ENCODE data around the gene EAF1.
A peak's percentile ranks its signal among the peaks of the same experiment; 100 is the strongest.
"Not testable (repeated sequence)": the region's sequence is repeated elsewhere in the genome, so short reads cannot be mapped to it uniquely, and the experiment has no call there.

The EAF1 gene

DNA sequence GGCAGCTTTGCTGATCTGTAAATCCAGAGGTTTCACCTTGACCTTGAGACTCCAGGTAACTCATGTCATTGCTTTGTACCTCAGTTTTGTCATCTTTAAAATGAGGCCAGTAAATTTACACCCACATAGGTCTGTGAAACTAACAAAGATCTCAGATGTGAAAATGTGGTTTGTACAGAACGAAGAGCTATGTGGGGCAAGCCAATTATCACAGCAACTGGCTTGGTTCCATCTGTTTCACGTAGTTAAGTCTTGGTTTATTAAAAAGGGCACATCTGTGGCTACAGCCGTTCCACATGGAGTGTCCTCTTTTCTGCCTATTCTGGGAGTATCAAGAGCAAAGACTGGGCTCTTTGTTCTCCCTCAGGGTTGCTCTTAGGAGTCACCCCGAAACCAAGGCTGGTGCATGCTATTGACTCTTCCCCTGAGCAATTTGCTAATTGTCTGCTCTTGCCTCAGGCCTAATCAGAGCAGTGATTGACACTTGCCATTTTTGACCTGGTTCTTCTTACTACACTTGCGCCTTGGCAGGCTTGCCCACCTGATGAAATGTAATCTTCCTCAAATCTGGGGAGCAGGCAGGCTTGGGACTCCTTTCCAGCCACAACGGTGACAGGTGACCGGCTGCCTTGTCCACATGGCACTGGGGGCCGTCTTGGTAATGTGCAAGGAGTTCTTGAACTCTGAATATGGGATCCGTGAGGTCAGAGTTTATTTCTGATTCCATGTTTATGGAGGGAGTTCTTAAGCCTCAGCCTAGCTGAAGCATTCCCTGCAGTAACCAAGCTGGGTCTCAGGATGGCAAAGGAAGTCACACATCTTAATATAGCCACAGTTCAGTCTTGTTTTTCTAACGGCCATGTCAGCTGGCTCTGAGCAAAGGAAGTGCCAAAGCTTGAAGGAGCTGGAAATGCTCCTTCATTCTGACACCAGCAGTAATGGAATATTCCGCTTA lies 40.1 kb downstream of the EAF1 start:
- Mint-ChIP-seq H3K27me3 (ENCODE audit: low read depth) (peaks cover 4% of the 10 kb centered on the region), H3K4me1 (ENCODE audit: low read depth) (peaks cover 4% of the 10 kb centered on the region), H3K27ac (no peak overlapping the region), H3K36me3 (ENCODE audit: low read depth) (no peaks in the 10 kb centered on the region), H3K4me3 (no peak overlapping the region), H3K9me3 (no peaks in the 10 kb centered on the region)
- no peak for DNase-seq (ENCODE audit: low spot score)

DNA sequence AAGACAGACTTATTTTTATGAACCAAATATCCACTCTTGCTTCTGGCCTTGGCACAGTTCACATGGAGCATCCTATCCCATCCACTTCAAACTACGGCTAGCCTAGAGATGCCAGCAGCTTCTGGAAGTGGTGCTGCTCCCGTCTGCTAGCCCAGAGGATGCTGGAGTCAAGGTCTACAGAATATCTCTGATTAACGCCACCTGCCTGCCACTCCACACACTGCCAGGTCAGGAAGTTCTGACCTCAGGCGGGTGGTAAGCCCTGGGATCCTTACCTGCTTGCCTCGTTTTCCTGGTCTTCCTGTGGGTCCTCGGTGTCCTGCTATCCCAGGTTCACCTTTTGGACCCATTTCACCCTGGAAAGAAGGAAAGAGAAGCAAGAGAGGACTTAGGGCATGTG lies 42.9 kb downstream of the EAF1 start:
- H3K36me3 Mint-ChIP-seq (ENCODE audit: low read depth), result no peaks in the 10 kb centered on the region
- peaks cover 1% of the 10 kb centered on the region for H3K4me1 Mint-ChIP-seq (ENCODE audit: low read depth)
- no peaks in the 10 kb centered on the region for H3K9me3 Mint-ChIP-seq
- no peak overlapping the region for H3K4me3 Mint-ChIP-seq
- peak overlapping the region; percentile 37 for H3K27ac Mint-ChIP-seq
- no peak for DNase-seq (ENCODE audit: low spot score)
- peaks cover 4% of the 10 kb centered on the region for H3K27me3 Mint-ChIP-seq (ENCODE audit: low read depth)

DNA sequence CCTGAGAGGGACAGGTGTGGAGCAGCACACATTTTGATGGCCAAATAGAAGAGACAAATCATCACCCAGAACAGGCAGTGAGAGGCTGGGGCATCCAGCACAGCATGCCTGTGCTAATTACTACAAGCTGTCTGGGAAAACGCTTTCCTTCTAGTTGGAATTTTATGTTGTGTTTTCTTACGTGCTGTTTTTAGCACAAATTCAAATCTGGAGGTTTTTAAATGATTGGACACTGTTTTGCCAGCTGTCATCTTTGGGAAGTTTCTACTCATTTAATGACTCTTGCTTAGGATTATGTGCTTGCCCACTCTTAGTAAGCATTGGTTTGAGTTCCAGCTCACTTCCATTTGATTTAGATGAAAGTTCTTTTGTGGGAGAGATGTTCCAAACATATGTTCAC lies 43.5 kb downstream of the EAF1 start:
- Mint-ChIP-seq H3K4me1 (ENCODE audit: low read depth) (peaks cover 1% of the 10 kb centered on the region), H3K27ac (no peak overlapping the region), H3K27me3 (ENCODE audit: low read depth) (peaks cover 4% of the 10 kb centered on the region), H3K4me3 (no peak overlapping the region), H3K9me3 (no peaks in the 10 kb centered on the region), H3K36me3 (ENCODE audit: low read depth) (no peaks in the 10 kb centered on the region)
- no peak for DNase-seq (ENCODE audit: low spot score)

DNA sequence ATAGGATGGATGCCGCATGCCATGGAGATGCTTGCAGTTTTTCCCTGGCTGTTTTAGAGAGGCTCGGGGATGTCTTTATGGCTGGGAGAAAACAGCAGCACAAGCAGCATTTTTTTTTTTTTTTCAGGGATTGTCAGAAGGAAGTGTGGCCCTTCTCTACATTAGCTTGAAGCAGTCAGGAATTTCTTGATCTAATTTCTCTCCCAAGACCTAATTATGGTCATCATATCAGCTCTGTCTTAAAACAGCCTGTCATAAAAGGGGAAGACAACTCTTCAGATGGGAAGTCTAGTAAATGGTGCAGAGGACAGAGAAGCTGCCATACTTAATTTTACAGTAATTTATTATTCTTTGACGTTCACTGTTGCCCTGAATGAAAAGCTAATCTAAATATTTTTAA lies 44.5 kb downstream of the EAF1 start:
- Mint-ChIP-seq H3K27ac (no peak overlapping the region), H3K4me1 (ENCODE audit: low read depth) (peaks cover 1% of the 10 kb centered on the region), H3K4me3 (no peak overlapping the region), H3K27me3 (ENCODE audit: low read depth) (peaks cover 4% of the 10 kb centered on the region), H3K36me3 (ENCODE audit: low read depth) (no peaks in the 10 kb centered on the region), H3K9me3 (no peaks in the 10 kb centered on the region)
- no peak for DNase-seq (ENCODE audit: low spot score)

DNA sequence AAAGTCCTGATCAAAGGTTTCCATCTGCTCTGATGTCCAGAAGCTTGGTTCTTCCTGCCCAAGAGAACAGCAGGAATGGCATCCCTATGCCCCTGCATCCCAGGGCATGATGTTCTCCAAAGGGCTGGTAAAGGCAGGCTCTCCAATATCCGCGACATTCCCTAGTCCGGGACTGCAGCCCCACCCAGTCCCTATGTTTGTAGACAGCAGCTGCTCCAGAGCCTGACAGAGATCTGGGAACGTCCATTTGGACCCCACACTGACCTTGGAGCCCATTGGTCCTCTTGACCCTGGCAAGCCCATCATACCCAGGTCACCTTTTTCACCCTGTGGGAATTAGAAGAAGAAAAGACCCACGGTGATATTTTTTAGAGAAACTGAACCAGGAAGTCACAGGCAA lies 47.8 kb downstream of the EAF1 start:
- Mint-ChIP-seq H3K27me3 (ENCODE audit: low read depth) (peaks cover 4% of the 10 kb centered on the region), H3K4me3 (no peak overlapping the region), H3K36me3 (ENCODE audit: low read depth) (no peaks in the 10 kb centered on the region), H3K4me1 (ENCODE audit: low read depth) (no peaks in the 10 kb centered on the region), H3K9me3 (no peaks in the 10 kb centered on the region), H3K27ac (no peak overlapping the region)
- no peak for DNase-seq (ENCODE audit: low spot score)

DNA sequence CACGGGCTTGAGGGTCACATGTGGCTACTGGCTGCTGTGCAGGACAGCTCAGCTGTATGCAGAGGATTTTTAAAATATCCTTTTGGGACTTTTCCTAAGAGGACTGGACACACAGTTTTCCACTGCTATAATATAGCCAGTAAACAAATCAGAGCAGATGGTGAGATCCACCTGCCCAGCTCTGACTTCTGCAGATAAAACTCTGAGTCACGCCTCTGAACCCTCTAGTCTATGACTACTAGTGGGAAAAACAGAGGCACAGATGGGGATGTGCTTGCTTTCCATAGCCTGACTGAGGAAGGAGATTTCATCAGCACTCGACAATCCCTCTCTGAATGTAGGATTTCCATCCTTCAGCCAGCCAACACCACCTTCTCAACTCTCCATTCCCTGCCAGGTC lies 49.0 kb downstream of the EAF1 start:
- Mint-ChIP-seq H3K27ac (no peak overlapping the region), H3K4me1 (ENCODE audit: low read depth) (no peaks in the 10 kb centered on the region), H3K4me3 (no peak overlapping the region), H3K36me3 (ENCODE audit: low read depth) (no peaks in the 10 kb centered on the region), H3K9me3 (no peaks in the 10 kb centered on the region), H3K27me3 (ENCODE audit: low read depth) (peaks cover 2% of the 10 kb centered on the region)
- no peak for DNase-seq (ENCODE audit: low spot score)

DNA sequence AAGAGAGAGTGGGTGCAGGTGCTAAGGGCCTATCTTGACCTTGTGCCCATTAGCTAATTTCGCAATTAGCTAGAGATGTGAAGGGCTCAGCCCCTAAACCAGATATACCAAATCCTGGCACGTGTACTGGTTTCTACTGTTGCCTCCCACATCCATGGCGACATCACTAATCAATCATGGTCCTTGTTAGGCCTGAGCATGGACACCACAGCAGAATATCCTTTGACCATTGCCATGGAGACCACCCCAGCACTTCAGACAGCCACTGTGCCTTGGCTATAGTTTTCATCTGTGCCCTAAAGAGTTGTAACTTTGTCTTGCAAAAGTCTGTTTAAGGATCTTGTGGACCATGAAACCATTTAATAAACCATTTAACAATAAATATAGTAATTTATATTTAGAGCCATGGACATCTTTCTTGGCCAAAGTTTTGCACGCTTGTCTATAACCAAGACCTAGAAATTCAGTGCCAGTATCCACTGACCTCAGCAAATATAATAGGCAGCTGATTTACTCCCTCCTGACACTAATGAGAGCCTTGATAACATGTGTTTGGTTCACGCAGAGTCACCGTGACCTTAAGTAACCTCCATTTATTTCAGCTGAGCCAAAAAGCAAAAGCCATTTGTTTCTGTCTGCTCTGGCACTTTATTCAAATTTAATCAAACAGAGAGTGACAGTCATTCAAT lies 50.7 kb downstream of the EAF1 start:
- peaks cover 14% of the 10 kb centered on the region for H3K27me3 Mint-ChIP-seq (ENCODE audit: low read depth)
- H3K4me1 Mint-ChIP-seq (ENCODE audit: low read depth), result no peaks in the 10 kb centered on the region
- no peak for DNase-seq (ENCODE audit: low spot score)
- H3K9me3 Mint-ChIP-seq, result no peaks in the 10 kb centered on the region
- no peaks in the 10 kb centered on the region for H3K36me3 Mint-ChIP-seq (ENCODE audit: low read depth)
- H3K4me3 Mint-ChIP-seq, result no peak overlapping the region
- H3K27ac Mint-ChIP-seq, result no peak overlapping the region

DNA sequence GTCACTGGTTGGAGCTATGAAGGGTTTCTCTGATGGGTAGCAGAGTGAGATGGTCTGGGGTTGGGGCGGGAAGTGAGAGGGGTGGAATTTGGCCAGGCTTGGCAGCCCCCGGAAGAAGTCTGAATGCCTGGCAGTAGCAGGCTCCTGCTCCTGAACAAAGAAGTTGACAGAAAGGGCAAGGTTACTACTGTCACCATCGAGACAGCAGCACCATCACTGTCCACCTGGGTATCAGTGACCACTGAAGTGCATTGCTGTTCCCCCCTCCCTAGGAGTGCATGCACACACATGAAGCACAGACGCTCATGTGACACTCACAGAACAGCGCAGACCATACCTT lies 51.2 kb downstream of the EAF1 start:
- H3K27me3 Mint-ChIP-seq (ENCODE audit: low read depth), result peaks cover 19% of the 10 kb centered on the region
- H3K4me3 Mint-ChIP-seq, result no peak overlapping the region
- DNase-seq (ENCODE audit: low spot score), result no peak
- H3K4me1 Mint-ChIP-seq (ENCODE audit: low read depth), result no peaks in the 10 kb centered on the region
- H3K27ac Mint-ChIP-seq, result no peak overlapping the region
- H3K36me3 Mint-ChIP-seq (ENCODE audit: low read depth), result no peaks in the 10 kb centered on the region
- no peaks in the 10 kb centered on the region for H3K9me3 Mint-ChIP-seq

DNA sequence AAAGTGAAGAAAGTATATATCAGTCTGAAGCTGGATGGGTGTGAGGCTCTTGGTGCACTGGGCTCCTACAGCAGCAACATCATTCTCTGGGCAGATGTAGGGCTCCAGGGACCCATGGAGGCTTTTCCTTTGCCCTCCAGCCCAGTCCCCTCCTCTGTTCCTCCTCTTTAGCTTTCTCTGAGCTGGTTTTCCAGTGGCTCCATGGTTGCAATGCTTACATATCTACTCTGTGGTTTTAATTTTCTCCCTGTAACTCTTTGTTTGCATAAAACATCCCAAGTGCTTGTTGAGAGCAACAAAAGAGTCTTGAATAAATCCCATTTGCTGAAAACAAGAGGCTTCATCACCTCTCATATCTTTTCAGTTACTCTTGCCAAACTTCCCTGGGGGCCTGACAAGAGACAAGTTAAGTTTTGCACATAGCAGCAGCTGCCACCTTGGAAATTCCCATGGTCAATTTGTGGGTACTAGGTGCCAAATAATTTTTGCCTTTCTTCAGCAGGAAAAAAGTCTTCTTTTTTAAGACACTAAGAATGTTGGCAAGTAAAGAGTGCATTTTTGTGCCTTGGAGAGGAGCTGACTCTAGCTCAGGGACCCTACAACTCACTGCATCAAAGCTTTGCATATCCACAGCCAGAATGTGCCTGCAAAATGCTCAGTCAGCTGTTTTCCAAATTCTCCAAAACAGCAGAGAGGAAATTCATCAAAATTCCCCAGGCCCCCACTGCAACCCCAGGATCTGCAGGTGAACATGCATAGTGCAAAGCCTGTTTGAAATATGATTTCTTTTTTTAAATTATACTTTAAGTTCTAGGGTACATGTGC lies 52.2 kb downstream of the EAF1 start:
- H3K4me1 Mint-ChIP-seq (ENCODE audit: low read depth), result no peaks in the 10 kb centered on the region
- H3K36me3 Mint-ChIP-seq (ENCODE audit: low read depth), result no peaks in the 10 kb centered on the region
- no peak overlapping the region for H3K4me3 Mint-ChIP-seq
- H3K27me3 Mint-ChIP-seq (ENCODE audit: low read depth), result peaks cover 25% of the 10 kb centered on the region
- no peaks in the 10 kb centered on the region for H3K9me3 Mint-ChIP-seq
- no peak for DNase-seq (ENCODE audit: low spot score)
- H3K27ac Mint-ChIP-seq, result no peak overlapping the region

DNA sequence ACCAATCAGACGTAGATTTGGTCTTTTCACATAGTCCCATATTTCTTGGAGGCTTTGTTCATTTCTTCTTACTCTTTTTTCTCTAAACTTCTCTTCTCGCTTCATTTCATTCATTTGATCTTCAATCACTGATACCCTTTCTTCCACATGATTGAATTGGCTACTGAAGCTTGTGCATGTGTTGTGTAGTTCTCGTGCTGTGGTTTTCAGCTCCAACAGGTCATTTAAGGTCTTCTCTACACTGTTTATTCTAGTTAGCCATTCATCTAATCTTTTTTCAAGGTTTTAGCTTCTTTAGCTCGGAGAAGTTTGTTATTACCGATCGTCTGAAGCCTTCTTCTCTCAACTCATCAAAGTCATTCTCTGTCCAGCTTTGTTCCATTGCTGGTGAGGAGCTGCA lies 57.2 kb downstream of the EAF1 start:
- H3K4me3 Mint-ChIP-seq; H3K27ac Mint-ChIP-seq; H3K9me3 Mint-ChIP-seq; H3K36me3 Mint-ChIP-seq (ENCODE audit: low read depth); H3K4me1 Mint-ChIP-seq (ENCODE audit: low read depth); DNase-seq (ENCODE audit: low spot score): not testable (repeated sequence)
- peaks cover 26% of the 10 kb centered on the region for H3K27me3 Mint-ChIP-seq (ENCODE audit: low read depth)

DNA sequence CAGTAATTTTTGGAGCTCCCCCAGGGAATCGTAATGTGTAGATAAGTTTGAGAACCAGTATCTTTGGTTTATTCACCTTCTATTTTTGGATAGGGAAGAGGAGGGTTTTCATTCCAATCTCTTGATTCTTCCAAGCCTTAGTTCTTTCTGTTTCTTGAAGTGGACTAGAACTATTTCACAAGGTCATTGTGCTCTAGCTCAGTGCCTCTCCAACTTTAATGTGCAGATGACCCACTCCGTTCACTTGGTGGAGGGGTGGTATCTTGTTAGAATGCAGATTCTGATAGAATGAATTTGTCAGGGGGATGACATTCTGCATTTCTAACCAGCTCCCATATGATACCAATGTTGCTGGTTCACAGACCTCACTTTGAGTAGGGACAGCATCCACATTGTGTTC lies 58.6 kb downstream of the EAF1 start:
- H3K27ac Mint-ChIP-seq, result no peak overlapping the region
- H3K9me3 Mint-ChIP-seq, result no peaks in the 10 kb centered on the region
- H3K4me3 Mint-ChIP-seq, result no peak overlapping the region
- peaks cover 26% of the 10 kb centered on the region for H3K27me3 Mint-ChIP-seq (ENCODE audit: low read depth)
- peaks cover 7% of the 10 kb centered on the region for H3K4me1 Mint-ChIP-seq (ENCODE audit: low read depth)
- no peaks in the 10 kb centered on the region for H3K36me3 Mint-ChIP-seq (ENCODE audit: low read depth)
- DNase-seq (ENCODE audit: low spot score), result no peak

DNA sequence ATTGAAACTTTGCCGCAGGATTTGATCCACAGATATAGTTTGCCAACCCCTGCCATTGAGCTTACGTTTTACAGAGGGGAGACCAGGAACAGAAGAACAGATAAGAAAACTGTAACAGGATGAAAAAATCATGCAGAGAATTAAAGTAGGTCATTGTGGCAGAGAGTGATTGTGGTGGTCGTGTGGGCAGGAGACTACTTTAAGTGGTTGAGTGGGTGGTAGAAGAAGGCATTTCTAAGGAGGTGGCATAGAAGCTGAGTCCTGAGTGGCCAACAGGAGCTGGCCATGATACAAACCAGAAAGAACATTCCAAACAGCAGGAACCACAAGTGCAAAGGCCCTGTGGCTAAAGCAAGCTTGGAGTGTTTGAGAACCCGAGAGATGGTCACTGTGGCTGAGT lies 59.6 kb downstream of the EAF1 start:
- Mint-ChIP-seq H3K36me3 (ENCODE audit: low read depth) (no peaks in the 10 kb centered on the region), H3K27ac (no peak overlapping the region), H3K27me3 (ENCODE audit: low read depth) (peaks cover 19% of the 10 kb centered on the region), H3K4me1 (ENCODE audit: low read depth) (peaks cover 7% of the 10 kb centered on the region), H3K9me3 (no peaks in the 10 kb centered on the region), H3K4me3 (no peak overlapping the region)
- DNase-seq (ENCODE audit: low spot score), result no peak

DNA sequence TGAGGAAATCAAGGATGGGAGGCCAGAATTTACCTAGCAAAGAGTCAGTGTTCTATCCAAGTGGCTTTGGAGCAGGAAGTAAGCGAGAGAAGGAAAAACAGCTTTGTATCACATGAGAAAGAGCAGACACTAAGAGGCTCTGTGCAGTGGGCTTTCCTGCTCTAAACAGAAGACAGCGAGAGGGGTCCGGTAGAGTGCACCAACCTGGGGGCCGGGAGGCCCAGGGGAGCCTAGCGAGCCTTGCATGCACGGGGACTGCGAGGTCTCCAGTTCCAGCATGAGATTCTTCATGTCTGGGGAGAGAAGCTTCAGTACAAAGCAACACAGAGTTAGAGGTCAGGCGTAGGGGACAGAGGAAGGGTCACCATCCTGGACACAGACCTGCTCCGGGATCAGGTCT lies 60.6 kb downstream of the EAF1 start:
- Mint-ChIP-seq H3K27me3 (ENCODE audit: low read depth) (peaks cover 12% of the 10 kb centered on the region), H3K36me3 (ENCODE audit: low read depth) (no peaks in the 10 kb centered on the region), H3K4me1 (ENCODE audit: low read depth) (peaks cover 7% of the 10 kb centered on the region), H3K27ac (no peak overlapping the region), H3K4me3 (no peak overlapping the region), H3K9me3 (no peaks in the 10 kb centered on the region)
- DNase-seq (ENCODE audit: low spot score), result no peak

DNA sequence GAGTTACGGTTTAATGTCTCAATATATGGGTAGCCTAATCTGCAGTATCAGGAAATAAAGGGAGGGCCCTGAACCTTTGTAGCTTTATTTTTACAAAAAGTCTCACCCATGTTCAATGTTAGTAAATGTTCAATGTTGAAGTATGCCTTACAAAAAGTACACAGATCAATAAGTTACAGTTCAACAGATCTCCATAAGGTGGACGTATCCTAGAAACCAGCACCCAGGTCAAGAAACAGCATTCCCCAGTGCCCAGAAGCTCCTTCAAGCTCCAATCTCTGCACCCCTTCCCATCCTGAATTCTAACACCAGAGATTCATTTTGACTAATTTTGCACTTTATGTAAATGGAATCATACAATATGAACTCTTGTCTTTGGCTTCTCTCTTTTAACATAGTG lies 62.8 kb downstream of the EAF1 start:
- H3K9me3 Mint-ChIP-seq, result no peaks in the 10 kb centered on the region

More for the DNA sequence above, 62.8 kb downstream of the EAF1 start:
- no peak overlapping the region for H3K27ac Mint-ChIP-seq
- no peaks in the 10 kb centered on the region for H3K27me3 Mint-ChIP-seq (ENCODE audit: low read depth)
- no peak overlapping the region for H3K4me3 Mint-ChIP-seq
- H3K36me3 Mint-ChIP-seq (ENCODE audit: low read depth), result no peaks in the 10 kb centered on the region
- peaks cover 10% of the 10 kb centered on the region for H3K4me1 Mint-ChIP-seq (ENCODE audit: low read depth)
- DNase-seq (ENCODE audit: low spot score), result no peak
